Measurements from ENCODE around the gene RPS19.

Gene RPS19

DNA sequence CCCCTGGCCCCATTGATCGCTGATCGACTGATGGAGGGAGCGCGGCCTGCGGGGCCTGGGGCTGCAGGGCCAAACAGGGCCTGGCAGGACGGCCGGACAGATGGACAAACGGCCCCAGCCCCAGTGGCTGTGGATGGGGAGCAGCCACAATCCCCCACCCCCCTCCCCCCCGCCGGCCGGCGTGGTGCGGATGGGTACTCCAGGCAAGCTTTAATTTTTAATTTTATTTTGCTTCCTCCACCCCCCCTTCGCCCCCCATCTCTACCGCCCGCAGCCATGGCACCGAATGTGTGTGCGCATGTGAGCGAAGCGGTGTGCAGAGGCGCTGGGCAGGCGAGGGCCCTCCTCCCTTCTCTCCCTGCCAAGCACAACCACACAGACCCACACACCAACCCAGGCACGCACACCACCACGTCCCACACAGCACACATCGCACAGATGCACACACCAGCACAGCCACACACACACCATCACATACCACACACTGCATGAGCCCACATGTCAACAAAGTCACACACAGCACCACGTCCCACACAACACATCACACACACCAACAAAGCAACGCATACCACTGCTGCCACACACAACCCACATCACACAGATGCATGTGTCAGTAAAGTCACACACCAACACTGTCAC lies 55.8 kb downstream of the RPS19 start:
- DNase-seq = no peak

DNA sequence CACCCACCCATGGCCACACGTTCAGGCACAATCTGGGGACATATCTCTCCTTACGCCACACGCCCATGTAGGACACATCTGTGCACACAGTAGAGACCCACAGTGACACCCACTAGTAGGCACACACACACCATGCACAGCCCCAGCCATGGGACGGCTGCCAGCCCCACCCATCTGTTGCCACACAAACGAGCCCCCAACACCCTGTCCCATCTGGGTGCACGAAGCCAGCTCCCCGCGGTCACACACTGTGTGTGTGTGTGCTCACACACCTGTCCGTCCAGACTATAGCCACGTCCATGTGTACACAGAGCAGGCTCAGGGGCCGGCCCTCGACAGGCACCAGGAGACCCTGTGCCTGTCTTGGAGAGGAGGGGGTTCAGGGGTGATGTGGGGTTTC lies 57.6 kb downstream of the RPS19 start:
- DNase-seq = no peak

DNA sequence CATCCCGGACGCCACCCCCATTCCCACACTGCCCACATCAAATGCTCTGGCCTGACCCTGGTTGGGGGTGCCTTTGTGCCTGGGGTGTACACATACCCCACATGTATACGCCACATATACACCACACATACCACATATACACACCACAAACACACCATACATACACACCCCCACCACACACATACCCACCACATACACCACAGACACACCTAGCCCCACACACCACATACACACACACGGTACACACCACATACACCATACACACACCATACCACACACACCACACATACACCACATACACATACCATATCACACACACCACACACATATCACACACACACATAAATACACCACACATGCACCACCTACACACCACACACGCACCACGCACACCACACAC lies 58.0 kb downstream of the RPS19 start:
- no peak for DNase-seq

- no peak for DNase-seq
Observed at GRCh38 chr19:41918653-41919244, 58.7 kb downstream of the RPS19 start.

GRCh38 chr19:41919948-41920712 lies 60.1 kb downstream of the RPS19 start:
- DNase-seq = no peak

- no peak for DNase-seq
Observed at GRCh38 chr19:41920882-41921576, 61.0 kb downstream of the RPS19 start.

DNA sequence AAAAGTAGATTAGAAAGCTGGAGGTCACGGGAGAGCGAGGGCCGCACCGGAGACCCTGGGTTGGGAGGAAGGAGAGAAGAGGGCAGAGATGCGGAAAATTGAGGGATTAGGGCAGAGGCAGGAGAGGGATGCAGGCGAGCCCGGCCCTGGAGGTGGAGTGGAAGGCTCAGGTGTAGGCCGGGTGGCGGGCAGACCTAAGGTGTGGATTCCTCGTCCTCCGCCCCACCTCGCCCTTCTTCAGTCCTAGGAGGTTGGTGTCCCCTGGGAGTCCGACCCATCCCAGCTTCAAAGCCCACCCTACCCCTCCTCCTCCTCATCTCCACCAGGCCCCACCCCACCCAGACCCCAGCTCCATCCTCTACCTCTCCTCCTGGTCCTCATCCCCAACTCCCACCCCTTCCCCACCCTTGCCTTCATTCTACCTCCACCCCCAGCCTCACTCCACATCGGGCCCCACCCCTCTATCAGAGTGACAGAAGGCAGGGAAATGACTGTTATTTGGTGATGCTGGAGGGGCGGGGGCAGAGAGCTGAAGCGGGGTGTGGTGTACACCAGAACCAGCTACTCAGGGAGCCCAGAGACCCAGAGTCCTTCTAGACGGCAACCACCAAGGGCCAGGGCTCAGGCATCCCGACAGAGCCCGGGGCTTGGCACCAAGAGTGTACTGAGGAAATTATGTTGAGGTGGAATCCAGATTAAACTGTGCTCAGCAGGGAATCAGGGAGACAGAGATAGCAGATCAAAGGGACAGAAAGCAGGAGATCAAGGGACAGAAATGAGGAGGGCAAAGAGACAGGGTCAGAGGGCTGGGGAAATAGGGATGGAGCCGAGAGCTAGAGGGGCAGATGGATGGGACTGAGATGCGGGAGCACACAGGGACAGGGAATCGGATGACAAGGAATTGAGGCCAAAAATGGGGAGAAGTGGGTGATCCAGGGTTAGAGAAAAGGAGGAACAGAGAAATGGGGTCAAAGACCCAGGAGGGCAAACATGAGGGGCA lies 61.8 kb downstream of the RPS19 start:
- DNase-seq = no peak
